Embryonic facial prominence (tissue), 1 donor: ENCODE results near the gene CCDC157.

Source experiments
- DNase-seq: peaks from one replicate; pipeline ENCODE4 v3.0.0-alpha.2; 2016; ENCODE audit errors: extremely low spot score

CCDC157 gene

GRCh38 chr22:30413001-30413400, 56.2 kb downstream of the CCDC157 start:
- DNase-seq, result no peak

DNA sequence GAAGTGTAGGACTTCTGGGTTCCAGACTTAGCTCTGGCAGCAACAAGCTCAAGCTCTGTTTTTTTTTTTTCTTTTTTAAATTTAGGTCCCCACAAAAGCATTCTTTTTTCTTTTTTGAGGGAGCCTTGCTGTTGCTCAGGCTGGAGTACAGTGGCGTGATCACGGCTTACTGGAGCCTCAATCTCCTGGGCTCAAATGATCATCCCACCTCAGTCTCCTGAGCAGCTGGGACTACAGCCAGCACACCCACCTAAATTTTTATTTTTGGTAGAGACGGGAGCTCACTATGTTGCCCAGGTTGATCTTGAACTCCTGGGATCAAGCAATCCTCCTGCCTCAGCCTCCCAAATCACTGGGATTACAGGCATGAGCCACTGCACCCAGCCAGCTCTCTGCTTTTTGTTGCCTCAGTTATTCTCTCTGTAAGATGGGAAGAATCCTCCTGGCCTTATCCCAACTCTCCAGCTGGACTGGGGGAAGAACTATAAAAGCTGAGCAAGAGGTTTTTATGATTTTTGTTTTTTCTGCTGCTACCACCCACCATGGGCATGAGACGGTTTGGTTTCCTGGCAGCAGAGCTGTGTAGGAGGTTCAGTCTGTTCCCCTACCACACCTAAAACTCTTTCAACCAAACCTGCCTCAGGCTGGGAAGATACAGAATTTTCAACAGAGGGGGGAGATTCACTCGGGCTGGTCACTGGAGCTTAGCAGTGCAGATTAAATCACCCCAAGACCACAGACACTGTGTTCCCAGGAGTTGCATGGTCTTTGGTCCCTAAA, 57.1 kb downstream of the CCDC157 start:
- no peak for DNase-seq

GRCh38 chr22:30414525-30415047, 57.8 kb downstream of the CCDC157 start:
- DNase-seq, result no peak

GRCh38 chr22:30416403-30416802, 59.6 kb downstream of the CCDC157 start:
- no peak for DNase-seq

DNA sequence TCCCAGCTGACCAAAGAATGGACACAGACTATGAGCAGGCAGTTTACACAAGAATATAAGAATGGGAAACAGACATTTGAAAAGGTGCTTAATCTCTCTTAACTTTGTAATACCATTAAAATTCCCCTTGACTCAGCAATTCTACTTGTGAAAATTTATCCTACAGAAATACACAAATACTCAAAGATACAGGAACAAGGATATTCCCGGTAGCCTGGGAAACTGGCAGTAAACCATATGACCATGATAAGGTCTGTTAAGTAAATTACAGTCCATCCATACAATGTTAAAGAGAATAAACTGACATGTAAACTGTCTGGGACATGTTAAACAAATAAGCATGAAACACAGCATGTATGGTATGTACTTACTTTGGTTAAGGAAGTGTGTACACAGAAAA, 60.0 kb downstream of the CCDC157 start:
- no peak for DNase-seq

- no peak for DNase-seq
Observed at GRCh38 chr22:30420347-30421125, 63.7 kb downstream of the CCDC157 start.

- DNase-seq, result no peak
Observed at GRCh38 chr22:30421695-30422480, 65.1 kb downstream of the CCDC157 start.

GRCh38 chr22:30422481-30423300, 65.9 kb downstream of the CCDC157 start:
- no peak for DNase-seq

- DNase-seq, result no peak
Observed at GRCh38 chr22:30423301-30423958, 66.6 kb downstream of the CCDC157 start.

GRCh38 chr22:30423959-30424533, 67.2 kb downstream of the CCDC157 start:
- peak; percentile 99 for DNase-seq

- DNase-seq, result peak; percentile 18
Observed at GRCh38 chr22:30424534-30425326, 67.9 kb downstream of the CCDC157 start.

DNA sequence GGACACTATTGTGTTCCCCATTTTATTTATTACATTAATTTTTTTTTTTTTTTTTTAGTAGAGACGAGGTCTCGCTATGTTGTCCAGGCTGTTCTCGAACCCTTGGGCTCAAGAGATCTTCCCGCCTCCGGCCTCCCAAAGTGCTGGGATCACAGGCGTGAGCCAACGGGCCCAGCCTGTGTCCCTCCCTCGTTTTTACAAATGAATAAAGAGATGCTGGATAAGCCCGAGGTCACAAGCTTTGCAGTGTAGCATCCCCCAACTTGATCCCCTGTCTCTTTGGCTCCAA, 68.5 kb downstream of the CCDC157 start:
- DNase-seq, result no peak

GRCh38 chr22:30425616-30426387, 69.0 kb downstream of the CCDC157 start, which contains the start of gene MTFP1:
TSS of gene MTFP1 (plus strand) at chr22:30425768. CDS start at chr22:30425880, 112 bp downstream.
- peak; percentile 55 for DNase-seq
